ENCODE results near the gene TEX52.

Gene TEX52

DNA sequence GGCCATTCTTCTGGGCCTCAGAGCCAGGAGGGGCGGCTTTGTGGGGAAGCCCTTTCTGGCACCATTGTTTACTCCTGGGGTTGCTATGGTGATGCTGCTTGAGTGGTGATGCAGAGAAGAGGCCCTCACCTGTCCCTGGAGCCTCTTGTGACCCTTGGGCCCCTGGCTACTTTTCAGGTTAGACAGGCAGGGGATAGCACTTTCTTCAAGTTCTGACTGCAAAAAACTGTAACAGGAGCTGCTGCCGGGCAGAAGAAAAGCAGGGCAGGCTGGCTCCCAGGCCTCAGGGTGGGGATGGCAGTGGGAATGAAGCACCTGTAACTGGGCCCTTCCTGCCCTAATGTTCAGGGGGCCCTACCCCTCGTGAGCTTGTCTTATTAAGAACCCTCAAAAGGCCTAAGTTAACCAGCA is at the start of gene TEX52:
Gene TEX52 (minus strand): TSS at position 19 of the 411 bp plus-strand sequence. CDS start 13 bp downstream, at position 6.
- no peak for DNase-seq (ENCODE audit: low read depth)

DNA sequence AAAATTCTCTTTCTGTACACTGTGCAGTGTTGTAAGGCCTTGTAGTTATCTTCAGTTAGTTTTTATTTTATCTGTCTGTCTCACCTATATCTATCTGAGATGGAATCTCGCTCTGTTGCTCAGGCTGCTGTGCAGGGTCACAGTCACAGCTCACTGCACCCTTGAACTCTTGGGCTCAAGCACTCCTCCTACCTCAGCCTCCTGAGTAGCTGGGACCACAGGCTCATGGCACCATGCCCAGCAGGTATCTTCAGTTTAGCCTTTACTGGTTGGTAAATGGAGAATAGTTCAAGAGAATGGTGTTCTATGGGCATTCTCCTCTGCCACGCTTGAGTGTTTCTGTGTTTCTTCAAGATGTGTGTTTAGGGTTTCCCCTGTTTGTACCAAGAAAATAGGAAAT is 47.4 kb upstream of the TEX52 start:
- DNase-seq (ENCODE audit: low read depth), result no peak

DNA sequence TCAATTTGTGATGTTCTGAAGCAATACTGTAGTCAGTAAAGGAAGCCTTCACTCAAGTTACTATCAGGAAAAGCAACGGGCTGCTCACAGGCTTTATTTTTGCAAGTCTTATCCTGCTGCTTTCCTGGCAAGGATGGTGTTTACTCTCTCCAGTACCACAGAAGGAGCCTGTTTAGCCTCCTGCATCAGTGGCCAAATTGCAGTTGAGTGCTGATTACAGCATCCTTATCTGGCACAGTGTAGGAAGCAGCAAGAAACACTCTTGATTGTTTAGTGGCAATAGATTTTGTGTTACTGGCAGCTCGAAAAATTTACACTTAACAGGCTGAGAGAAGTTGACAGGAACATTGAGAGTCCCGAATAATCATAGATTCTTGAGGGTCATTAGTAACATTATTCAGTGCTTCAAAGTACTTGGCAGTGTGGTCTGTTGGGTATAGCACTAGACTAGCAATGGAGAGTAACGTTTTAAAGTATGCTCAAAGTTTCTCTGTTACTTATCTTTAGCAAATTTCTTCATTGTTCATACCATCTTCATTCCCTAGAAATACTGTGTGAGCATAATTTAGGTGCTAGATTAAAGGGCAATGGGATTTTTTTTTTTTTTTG is 45.5 kb upstream of the TEX52 start:
- peak; percentile 39 for DNase-seq (ENCODE audit: low read depth)

DNA sequence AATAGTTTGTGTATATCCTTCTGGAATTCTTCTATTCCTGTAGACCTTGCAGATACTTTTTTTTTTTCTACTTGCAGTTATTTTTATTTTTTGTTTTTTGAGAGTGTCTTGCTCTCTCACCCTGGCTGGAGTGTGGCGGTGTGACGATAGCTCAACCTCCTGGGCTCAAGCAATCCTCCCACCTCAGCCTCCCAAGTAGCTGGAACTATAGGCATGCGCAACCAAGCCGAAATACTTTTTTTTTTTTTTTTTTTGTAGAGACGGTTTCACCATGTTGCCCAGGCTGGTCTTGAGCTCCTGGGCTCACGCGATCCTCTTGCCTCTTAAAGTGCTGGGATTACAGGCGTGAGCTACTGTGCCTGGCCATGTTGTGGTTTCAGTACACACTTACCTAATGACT is 43.8 kb upstream of the TEX52 start:
- no peak for DNase-seq (ENCODE audit: low read depth)

DNA sequence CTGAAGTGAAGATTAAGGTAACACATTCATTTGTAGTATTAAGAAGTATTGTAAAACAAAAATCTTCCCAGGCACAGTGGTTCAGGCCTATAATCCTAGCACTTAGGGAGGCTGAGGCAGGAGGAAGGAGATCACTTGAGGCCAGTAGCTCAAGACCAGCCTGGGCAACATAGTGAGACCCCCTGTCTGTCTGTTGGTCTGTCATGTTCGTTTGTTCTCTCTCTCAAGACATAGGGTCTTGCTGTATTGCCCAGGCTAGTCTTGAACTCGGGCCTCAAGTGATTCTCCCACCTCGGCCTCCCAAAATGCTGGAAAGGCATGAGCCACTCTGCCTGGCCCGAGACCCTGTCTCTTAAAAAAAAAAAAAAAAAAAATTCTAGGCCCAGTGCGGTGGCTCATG is 40.6 kb upstream of the TEX52 start:
- no peak for DNase-seq (ENCODE audit: low read depth)

DNA sequence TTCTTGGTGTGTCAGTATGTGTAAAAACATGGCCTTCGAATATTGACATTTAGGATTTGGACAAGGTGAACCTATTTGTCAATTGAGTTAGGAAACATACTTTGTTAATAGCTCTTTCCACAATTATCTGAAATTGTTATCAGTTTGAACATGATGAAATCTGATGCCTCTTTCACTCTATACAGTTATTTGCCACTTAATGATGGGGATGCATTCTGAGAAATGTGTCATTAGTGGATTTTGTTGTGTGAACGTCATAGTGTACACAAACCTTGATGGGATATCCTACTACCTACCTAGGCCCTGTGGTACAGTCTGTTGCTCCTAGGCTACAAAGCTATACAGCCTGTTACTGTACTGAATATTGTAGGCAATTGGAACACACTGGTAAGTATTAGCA is 38.7 kb upstream of the TEX52 start:
- no peak for DNase-seq (ENCODE audit: low read depth)

DNA sequence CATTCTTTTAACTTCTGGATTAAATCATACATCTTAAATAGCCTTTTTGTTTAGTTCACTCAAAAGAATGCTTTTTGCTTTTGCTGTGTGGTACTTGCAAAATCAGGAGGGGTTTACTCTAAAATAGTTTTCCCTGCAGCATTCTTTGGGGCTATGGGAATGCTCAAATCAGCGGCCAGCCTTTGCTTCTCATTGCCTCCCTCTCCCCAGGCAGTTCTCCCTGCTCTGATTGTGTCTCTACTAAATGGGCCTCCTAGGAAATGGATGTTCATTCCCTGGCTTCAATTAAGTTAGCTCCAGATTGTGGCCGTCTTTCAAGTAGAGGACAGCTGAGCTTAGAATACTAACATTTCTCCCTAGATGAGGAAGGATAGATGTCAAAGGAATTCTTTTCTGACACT is 38.2 kb upstream of the TEX52 start:
- no peak for DNase-seq (ENCODE audit: low read depth)

DNA sequence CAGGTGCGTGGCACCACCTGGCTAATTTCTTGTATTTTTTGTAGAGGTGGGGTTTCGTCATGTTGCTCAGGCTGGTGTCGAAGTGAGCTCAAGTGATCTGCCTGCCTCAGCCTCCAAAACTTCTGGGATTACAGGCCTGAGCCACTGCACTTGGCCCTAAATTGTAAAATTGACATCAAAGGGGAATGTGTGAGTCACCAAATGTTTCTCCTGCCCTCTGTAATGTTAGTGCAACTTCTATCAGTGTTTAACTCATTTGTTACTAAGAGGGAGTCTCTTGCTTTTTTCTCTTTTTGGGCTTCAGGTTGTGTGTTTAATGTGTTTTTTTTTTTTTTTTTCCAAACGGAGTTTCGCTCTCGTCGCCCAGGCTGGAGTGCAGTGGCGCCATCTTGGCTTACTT is 36.2 kb upstream of the TEX52 start:
- DNase-seq (ENCODE audit: low read depth), result peak; percentile 88

DNA sequence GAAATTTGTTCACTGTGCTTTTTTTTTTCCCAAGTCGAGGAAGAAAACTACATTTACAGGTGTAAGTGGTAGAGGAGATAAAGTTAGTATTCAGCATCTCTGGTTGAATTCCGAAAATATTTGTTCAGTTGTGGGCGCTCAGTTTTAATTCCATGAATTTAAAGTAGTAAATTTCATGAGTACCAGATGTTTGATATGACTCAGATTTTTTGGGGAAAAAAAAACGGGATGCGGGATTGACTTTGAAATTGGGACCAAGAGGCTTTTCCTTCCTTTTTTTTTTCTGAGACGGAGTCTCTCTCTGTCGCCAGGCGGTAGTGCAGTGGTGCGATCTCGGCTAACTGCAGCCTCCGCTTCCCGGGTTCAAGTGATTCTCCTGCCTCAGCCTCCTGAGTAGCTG is 35.4 kb upstream of the TEX52 start:
- DNase-seq (ENCODE audit: low read depth), result no peak

DNA sequence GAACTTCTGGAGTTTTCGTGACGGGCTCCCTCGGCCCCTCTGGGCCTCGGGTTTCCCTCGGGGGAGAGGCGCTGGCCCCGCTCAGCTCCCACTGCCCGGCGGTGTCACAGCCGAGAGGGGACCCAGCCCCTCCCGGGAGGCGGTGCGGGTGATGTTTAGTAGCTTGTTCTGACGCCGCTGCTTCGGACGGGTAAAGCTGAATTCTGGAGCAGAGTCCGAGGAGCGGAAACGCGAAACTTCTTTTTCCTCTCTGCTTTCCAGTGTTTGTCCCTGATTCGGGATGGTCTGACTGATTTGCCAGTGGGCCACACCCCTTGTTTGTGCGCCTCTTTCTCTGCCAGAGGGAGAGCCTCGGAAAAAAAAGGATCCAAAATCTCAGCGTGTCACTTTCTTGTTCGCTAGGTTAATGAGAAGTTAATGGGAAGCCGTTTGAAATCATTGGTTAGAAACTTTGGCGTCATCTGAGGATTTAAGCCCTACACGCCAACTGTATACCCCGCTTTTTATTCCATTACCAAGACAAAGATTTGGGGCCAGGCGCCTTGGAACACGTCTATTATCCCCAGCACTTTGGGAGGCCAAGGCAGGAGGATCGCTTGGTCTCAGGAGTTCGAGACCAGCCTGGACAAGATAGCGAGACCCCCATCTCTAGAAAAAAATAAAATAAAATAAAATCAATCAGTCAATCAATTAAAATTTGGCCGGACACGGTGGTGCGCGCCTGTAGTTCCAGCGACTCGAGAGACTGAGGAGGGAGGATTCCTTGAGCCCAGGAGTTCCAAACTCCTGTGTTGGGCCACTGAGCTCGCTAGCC is 34.6 kb upstream of the TEX52 start:
- peak; percentile 56 for DNase-seq (ENCODE audit: low read depth)

DNA sequence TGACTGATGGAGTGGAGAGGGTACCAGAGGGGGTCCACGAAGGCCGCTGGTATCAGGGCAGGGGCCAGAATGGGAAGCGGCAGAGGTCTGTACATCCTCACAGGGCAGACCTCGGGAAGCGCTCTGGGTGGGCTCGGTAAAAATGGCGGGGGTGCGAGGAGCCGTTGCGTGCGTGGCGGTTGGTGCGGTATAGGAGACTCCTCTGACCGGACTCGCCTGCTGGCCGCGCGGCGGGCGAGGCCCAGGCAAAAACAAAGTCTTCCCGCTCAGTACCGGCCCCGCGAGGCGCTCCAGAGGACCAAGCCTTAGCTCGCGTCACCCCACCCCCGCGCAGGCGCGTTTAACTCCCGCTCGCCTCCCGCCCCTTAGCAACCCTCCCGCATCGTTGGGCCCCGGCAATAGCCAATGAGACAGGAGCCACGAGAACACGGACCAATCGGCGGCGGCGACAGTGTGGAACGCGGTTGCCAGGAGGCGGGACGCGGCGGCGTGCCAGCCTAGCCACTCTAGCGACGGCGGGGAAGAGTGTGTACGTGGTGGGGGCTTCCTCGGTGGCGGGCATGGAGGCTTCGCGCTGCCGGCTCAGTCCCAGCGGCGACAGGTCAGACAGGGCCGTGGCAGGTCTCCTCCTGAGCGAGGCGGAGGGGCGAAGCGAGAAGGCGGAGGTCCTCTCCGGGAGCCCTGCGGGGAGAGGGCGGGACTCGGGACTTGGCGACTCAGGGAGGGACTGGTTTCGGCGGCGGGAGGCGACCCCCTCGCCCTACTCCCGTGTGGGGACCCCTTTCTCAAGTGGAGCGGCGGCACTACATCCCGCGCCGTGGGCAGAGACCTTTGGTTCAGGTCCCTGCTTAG is 33.8 kb upstream of the TEX52 start, which contains the start of gene TULP3:
Gene TULP3 (plus strand): TSS at position 504 of the 852 bp plus-strand sequence. CDS start 57 bp downstream, at position 561.
- DNase-seq (ENCODE audit: low read depth), result peak; percentile 97

DNA sequence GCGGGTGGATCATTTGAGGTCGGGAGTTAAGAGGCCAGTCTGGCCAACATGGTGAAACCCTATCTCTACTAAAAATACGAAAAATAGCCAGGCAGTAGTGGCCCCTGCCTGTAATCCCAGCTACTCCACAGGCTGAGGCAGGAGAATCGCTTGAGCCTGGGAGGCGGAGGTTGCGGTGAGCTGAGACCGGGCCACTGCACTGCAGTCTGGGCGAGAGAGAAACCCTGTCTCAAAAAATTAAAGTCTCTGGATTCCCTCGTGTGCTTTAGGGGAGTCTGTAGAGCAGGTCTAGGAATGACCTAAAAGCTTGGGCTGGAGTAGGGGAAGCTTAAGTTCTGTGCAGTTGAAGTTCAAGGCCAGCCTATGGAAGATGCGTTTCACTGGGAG is 33.2 kb upstream of the TEX52 start:
- DNase-seq (ENCODE audit: low read depth), result no peak

DNA sequence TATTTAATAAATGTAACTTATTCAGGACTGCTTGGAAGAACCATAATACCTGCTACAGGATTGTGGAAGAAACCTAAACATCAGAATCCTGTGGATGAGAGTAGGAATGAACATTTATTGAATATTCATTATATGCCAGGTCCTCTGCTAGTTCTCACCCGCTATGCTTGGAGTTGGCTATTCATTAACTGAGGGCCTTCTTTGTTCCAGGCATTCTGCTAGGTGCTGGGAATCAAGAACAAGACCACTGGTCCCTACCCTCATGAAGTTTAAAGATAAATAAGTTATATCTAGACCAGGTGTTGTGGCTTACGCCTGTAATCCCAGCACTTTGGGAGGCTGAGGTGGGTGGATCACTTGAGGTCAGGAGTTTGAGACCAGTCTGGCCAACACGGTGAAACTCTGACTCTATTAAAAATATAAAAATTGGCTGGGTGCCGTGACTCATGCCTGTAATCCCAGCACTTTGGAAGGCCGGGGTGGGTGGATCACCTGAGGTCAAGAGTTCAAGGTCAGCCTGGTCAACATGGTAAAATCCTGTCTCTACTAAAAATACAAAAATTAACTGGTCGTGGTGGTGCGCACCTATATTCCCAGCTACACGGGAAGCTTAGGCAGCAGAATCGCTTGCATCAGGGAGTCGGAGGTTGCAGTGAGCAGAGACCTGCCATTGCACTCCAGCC is 30.1 kb upstream of the TEX52 start:
- DNase-seq (ENCODE audit: low read depth), result no peak

DNA sequence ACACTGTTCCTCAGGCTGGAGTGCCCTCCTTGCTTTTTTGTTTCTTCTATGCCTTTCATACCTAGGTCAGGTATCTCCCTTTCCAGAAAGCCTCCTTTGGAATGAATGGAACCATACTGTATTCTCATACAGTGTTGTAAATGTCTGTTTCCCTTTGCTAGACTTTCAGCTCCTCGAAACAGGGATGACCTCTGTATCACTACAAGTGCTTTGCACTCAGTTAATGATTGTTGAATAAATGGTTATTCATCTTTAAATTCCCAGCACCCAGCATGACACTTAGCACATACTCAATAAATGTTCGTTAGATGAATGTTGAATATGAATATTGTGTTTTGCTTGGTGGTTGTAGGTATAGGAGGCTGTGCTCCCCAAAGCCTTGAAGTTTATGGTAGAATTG is 28.0 kb upstream of the TEX52 start:
- DNase-seq (ENCODE audit: low read depth), result no peak

DNA sequence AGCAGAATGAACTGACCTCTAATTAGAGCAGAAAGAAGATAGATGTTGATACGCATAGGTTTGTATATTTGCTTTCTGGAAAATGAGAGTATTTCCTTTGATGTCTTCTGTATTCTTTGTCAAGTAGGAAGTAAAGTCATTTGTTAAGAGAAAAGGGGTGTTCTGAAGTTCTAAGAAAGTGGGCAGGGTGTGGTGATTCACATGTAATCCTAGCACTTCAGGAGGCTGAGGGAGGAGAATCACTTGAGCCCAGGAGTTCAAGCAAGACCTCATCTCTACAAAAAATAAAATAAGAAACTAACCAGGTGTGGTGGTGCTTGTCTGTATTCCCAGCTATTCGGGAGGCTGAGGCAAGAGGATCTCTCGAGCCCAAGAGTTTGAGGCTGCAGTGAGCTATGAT is 23.0 kb upstream of the TEX52 start:
- peak; percentile 34 for DNase-seq (ENCODE audit: low read depth)

DNA sequence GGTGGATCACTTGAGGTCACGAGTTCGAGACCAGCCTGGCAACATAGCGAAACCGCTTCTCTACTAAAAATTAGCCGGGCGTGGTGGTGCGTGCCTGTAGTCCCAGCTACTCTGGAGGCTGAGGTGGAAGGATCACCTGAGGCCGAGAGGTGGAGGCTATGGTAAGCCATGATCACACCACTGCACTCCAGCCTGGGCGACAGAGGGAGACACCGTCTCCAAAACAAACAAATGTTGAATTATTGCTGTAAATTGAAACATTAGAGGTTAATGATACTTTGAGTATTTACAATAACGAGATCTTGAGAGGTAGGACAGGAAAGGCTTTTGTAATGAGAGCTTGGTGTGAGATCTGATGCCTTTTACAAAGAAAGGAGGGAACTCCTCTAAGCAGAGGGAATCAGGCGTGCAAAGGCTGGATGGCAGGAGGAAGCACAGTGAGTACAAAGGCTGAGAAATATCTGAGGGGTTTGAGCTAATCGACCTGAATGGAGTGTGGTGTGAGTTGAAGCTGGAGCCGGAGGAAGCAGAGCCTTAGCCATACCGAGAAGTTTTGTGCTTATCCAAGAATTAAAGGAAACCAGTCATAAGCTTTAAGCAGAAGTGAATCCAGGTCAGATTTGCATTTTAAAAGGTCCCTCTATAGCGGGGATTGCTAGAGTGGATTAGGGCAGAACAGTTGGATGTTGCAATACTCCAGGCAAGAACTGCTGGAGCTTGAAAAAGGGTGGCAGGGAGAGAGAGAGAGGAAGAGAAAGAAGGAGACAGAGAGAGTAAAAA is 21.3 kb upstream of the TEX52 start:
- peak; percentile 82 for DNase-seq (ENCODE audit: low read depth)

DNA sequence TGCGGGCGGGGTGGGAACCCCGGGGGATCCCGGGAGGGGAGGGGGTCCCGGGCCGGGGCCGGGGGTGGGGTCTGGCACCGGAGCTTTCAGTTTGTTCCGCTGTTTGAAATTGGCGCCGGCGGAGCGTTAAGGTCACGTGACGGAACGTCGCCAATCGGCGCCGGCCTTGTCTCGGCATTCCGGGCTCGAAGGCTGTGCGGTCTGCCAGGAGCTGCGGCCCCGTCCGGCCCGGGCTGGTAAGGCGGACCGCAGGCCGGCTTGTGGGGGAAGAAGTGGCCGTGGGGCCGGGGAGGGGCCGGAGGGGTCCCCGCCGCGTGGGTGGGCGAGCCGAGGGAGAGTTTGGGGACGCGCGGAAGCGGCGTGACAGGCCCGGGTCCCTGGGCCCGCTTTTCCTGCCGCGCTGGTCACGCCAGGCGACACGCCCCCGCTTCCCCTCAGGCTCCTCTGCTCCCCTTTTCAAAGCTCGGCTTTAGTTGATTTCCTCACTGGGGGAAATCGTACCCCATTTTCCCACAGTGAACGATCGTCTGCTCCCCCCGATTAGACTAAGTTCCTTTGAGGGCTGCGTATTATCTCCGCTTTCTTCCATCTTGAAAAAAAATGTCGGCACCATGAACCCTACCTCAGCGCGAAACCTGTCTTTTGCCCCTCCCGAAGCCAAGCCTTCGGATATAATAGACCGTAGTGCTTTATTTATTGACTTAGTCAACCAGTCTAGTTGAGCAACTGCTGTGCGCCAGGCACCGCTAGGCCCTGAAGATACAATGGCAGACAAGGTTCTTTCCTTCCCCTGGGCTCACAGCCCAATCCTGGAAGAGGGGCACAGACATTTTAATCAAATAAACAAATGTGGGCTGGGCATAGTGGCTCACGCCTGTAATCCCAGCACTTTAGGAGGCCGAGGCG is 20.5 kb upstream of the TEX52 start, which contains the start of the genes FOXM1 and RHNO1:
Gene FOXM1 (minus strand): TSS at position 128 of the 906 bp plus-strand sequence. CDS start 2,696 bp downstream, outside the sequence.
Gene RHNO1 (plus strand): TSS at position 177 of the 906 bp plus-strand sequence. CDS start 8,144 bp downstream, outside the sequence.
- DNase-seq (ENCODE audit: low read depth), result peak; percentile 89

DNA sequence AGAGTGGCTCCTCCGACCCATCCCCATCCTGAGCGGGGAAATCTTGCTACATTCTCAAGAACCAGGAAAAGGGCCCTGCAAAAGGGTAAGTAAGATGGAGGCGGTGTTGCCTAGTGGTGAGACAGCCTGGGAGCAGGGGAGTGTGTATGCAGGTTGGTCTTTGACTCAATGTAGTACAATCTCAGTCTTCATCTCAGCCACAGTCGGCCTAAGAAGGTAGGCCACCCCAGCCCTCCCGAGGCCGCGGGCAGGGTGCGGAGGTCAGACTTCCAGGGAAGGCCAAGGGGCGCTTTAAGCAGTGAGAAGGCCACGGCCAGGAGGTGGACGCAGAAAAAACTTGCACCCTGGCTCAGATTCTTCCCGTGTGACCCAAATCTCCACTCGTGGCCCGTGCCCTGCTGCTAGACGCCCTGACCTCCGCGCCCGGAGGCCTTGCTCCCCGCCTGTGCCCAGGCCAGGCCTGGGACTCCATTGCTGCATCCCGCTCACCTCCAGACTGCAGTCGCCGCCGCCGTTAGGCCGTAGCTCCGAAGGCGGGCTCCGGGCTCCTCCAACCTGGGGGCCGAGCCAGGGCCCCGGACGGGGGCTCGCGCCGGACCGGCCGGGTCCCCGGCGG is 19.7 kb upstream of the TEX52 start:
- DNase-seq (ENCODE audit: low read depth), result peak; percentile 29

DNA sequence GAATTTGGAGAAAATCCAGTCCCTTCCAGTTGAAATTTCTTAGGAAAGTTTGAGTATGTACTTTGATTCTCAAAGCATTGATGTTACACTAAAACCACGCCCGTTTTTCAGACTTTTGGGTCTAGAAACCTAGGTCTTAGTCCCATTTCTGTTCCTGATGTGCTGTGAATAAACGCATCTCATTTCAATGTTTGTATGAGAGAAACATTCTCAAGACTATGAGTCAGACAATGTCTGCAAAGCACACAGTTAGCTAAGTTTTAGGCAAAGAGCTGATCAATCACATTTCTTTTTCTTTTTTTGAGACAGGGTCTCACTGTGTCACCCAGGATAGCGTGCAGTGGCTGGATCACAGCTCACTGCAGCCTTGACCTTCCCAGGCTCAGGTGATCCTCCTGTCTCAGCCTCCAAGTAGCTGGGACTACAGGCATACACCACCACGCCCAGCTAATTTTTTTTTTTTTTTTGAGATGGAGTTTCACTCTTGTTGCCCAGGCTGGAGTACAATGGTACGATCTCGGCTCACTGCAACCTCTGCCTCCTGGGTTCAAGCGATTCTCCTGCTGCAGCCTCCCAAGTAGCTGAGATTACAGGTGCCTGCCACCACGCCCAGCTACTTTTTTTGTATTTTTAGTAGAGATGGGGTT is 12.3 kb upstream of the TEX52 start:
- DNase-seq (ENCODE audit: low read depth), result peak; percentile 66
